Measurements from ENCODE around the gene TEX11.
"Not testable (repeated sequence)": the region's sequence is repeated elsewhere in the genome, so short reads cannot be mapped to it uniquely, and the experiment has no call there.

Gene TEX11

DNA sequence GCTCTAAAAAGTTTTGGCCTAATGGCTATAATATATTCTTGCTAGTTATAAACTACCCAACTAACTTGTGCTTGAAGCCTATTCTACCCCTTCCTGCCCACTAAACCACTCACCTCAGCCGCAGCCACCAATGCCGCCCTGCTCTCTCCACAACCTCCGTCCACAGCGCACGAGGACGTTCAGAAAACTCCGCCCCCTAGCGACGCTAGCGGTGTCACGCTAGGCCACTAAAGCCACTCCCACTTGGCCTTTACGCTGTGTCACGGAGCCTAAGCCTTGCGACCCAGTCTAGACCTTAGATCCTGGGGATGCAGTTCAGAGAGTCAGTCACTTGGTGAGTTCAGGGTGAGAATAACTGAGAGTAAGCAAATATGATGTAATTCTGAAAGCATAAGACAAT, at the start of gene TEX11:
Gene TEX11, minus strand, starts transcription at position 171 of the 400 bp plus-strand sequence. CDS start 922 bp downstream, outside the sequence.
- no peak for DNase-seq (ENCODE audit: extremely low read depth in 1 of 2, low read depth in 1 of 2)

DNA sequence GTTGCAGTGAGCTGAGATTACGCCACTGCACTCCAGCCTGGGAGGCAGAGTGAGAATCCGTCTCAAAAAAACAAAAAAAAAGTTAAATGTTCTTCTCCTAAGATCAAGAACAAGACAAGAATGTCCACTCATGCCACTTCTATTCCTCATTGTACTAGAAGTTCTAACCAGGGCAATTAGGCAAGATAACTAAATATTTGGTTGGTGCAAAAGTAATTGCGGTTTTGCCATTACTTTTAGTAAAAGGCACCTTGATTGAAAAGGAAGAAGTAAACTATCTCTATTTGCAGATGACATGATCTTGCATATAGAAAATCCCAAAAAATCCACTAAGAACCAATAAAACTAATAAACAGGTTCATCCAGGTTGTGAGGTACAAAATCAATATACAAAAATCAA, 46.4 kb upstream of the TEX11 start:
- DNase-seq (ENCODE audit: extremely low read depth in 1 of 2, low read depth in 1 of 2), result no peak

DNA sequence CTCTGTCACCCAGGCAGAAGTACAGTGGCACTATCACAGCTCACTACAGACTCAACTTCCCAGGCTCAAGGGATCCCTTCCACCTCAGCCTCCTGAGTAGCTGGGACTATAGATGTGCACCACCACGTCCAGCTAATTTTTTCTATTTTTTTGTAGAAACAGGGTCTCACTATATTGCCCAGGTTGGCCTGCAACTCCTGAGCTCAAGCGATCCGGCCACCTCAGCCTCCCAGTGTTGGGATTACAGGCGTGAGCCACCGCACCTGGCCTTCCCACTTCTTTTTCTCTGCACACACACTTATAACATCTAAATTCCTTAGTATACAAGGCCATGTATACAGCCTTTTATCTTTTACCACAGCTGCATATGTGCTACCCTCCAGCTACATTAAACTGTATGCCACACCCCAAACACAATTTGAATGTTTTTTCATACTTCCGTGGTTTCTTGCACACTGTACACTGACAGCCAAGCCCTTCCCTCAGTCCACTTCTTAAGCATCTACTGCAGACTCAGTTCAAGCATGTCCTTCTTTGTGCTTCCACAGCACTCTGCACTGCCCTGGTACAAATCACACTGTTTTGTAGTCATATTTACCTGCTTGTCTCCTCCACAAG, 15.9 kb upstream of the TEX11 start:
- no peak for DNase-seq (ENCODE audit: extremely low read depth in 1 of 2, low read depth in 1 of 2)

DNA sequence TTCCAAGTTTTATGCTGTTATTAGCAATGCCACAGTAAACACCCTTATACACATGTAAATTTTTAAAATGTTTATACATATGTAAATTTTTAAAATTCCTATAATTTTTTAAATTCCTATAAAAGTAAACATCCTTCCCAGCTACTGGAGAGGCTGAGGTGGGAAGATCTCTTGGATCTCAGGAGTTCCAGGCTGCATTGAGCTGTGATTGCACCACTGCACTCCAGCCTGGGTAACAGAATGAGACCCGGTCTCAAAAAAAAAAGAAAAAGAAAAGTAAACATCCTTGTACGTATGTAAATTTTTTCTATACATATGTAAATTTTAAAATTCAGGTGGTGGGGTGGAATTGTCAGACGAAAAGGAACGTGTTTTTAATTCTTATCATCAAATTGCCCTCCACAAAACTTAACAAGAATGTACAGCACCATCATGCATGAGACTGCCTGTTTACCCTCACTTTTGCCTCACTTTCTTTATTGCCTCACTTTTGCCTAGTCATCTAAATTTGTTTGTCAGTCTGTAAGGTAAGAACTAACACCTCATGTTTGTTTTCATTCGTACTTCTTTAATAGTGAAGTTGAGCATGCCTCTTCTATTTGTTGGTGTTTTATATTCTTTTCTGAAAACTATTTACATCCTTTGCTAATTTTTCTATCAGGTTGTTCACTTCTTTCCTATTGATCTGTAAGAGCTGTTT, 14.4 kb upstream of the TEX11 start:
- DNase-seq (ENCODE audit: extremely low read depth in 1 of 2, low read depth in 1 of 2), result no peak

DNA sequence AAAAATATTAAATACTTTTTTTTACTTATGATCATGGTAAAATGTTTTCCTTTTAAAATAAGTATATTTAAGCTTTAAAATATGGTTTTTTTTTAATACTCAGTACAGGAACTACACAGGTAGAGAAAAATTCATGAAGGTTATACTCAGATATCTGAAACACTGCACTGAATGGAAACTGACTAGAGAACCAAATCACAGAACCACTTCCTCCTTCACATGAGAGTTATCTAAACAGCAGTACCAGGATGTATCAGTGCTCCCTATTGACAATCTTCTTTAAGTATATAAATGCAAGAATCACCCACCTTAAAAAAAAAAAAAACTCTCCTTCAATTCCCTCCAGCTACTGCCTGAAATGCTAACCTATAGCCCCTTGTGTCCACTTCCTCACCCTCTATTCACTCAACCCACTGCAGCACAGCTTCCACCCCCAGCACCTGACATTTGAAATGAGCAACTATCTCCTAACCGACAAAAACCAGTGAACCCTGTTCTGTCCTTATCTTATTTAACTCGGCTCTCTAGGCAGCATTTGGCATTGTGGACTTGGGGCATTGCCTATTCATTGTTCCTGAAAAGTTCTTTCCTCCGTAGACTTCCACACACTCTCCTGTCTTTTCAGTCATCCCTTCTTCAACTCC, 13.3 kb upstream of the TEX11 start:
- DNase-seq (ENCODE audit: extremely low read depth in 1 of 2, low read depth in 1 of 2), result no peak

DNA sequence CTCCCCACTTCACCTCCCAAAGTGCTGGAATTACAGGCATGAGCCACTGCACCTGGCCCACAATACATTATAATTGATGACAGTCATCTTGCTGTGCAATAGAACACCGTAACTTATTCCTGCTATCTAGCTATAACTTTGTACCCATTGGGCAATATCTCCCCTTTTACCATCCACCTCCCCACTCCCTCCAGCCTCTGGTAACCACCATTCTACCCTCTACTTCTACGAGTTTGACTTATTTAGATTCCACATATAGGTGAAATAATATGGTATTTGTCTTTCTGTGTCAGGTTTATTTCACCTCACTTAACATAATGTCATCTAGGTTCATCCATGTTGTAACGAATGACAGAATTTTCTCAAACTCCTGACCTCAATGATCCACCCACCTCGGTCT, 8.2 kb upstream of the TEX11 start:
- no peak for DNase-seq (ENCODE audit: extremely low read depth in 1 of 2, low read depth in 1 of 2)

DNA sequence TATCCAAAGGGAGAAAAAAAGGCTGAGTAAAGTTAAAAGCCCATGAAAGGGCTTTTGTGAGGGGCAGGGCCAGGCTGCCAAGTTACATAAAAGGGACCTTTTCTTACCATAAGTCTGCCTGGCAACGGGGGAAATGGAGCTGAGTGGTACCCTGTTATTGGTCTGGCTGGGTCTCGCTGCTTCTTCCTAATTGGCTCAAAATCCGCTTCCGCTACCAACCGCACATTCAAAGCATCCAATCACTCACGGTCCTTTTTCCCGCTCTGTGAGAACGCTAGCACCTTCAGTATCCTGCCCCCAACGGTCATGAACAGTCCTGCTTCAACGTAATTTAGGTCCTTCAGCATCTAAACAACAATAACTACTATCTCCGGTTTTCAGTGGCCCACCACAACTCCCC, 611 bp downstream of the TEX11 start:
- DNase-seq (ENCODE audit: extremely low read depth in 1 of 2, low read depth in 1 of 2), result no peak

DNA sequence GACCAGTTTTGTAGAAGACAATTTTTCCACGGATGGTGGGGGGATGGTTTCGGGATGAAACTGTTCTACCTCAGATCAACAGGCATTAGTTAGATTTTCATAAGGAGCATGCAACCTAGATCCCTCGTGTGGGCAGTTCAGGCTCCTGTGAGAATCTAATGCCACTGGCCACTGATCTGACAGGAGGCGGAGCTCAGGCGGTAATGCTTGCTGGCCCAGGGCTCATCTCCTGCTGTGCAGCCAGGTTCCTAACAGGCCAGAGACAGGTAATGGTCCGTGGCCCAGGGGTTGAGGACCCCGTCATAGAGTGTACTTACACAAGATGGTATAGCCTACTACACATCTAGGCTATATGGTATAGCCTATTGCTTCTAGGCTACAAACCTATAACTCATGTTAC, 7.0 kb downstream of the TEX11 start:
- no peak for DNase-seq (ENCODE audit: extremely low read depth in 1 of 2, low read depth in 1 of 2)

DNA sequence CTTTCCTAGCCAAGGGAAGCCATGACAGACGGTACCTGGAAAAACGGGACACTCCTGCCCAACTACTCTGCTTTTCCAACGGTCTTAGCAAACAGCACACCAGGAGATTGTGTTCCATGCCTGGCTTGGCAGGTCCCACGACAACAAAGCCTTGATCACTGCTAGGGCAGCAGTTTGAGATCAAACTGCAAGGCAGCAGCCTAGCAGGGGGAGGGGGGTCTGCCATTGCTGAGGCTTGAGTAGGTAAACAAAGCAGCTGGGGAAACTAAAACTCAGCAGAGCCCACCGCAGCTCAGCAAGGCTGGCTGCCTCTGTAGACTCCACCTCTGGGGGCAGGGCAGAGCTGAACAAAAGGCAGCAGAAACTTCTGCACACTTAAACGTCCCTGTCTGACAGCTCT, 18.1 kb downstream of the TEX11 start:
- DNase-seq (ENCODE audit: extremely low read depth in 1 of 2, low read depth in 1 of 2), result not testable (repeated sequence)

DNA sequence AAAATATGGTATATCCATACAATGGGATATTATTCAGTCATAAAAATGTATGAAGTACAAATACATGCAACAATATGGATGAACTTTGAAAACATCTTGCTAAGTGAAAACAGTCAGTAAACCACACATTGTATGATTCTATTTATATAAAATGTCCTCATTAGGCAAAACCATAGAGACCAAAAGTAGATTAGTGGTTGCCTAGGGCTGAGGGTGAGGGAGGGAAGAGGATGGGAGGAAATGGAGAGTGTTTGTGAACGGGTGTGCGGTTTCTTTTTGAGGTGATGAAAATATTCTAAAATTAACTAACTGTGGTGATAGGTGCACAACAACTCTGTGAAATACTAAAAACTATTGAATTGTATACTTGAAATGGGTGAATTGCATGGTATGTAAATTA, 29.6 kb downstream of the TEX11 start:
- no peak for DNase-seq (ENCODE audit: extremely low read depth in 1 of 2, low read depth in 1 of 2)

DNA sequence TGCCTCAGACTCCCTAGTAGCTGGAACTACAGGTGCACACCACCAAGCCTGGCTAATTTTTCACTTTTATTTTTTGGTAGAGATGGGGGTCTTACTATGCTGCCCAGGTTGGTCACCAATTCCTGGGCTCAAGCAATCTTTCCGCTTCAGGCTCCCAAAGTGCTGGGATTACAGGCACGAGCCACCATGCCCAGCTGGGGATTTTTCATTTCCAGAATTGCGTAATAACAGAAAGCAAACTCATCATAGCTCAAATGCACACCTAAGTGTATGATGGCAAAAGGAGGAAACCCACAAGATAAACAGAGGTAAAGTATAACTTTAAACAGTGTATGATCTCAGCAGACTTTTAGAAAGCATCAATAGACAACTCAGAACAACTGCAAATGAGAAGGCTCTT, 56.2 kb downstream of the TEX11 start:
- no peak for DNase-seq (ENCODE audit: extremely low read depth in 1 of 2, low read depth in 1 of 2)

DNA sequence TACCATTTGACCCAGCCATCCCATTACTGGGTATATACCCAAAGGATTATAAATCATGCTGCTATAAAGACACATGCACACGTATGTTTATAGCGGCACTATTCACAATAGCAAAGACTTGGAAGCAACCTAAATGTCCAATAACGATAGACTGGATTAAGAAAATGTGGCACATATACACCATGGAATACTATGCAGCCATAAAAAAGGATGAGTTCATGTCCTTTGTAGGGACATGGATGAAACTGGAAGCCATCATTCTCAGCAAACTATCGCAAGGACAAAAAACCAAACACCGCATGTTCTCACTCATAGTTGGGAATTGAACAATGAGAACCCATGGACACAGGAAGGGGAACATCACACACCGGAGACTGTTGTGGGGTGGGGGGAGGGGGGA, 64.4 kb downstream of the TEX11 start:
- not testable (repeated sequence) for DNase-seq (ENCODE audit: extremely low read depth in 1 of 2, low read depth in 1 of 2)

DNA sequence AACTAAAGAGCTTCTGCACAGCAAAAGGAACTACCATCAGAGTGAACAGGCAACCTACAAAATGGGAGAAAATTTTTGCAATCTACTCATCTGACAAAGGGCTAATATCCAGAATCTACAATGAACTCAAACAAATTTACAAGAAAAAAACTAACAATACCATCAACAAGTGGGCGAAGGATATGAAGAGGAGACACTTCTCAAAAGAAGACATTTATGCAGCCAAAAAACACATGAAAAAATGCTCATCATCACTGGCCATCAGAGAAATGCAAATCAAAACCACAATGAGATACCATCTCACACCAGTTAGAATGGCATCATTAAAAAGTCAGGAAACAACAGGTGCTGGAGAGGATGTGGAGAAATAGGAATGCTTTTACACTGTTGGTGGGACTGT, 64.9 kb downstream of the TEX11 start:
- DNase-seq (ENCODE audit: extremely low read depth in 1 of 2, low read depth in 1 of 2), result not testable (repeated sequence)

DNA sequence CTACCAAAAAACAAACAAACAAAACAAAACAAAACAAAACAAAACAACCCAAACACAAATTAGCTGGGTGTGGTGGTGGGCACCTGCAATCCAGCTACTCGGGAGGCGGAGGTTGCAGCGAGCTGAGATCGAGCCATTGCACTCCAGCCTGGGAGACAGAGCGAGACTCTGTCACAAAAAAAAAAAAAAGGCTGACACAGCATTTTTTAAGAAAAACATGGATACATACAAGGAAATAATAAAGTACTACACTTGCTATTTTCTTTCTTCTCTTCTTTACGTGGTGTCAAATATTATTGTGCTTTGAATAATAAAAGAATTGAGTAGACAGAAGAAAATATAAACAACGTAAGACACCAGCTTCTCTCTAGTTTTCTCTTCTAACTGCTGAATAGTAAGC, 73.9 kb downstream of the TEX11 start:
- DNase-seq (ENCODE audit: extremely low read depth in 1 of 2, low read depth in 1 of 2), result no peak

DNA sequence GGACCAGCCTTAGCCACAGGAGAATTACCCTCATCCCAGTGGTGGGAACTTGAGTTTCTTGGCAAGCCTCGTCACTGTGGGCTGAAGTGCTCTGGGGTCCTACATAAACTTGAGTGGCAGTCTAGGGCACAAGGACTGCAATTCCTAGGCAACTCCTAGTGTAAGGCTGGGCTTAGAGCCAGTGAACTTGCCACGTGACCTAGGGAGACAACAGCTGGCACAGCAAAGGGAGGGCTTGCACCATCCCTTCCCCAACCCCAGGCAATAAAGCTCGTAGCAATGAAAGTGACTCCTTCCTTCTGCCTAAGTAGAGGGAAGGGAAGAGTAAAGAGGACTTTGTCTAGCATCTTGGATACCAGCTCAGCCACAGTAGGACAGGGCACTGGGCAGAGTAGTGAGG, 81.8 kb downstream of the TEX11 start:
- DNase-seq (ENCODE audit: extremely low read depth in 1 of 2, low read depth in 1 of 2), result no peak

DNA sequence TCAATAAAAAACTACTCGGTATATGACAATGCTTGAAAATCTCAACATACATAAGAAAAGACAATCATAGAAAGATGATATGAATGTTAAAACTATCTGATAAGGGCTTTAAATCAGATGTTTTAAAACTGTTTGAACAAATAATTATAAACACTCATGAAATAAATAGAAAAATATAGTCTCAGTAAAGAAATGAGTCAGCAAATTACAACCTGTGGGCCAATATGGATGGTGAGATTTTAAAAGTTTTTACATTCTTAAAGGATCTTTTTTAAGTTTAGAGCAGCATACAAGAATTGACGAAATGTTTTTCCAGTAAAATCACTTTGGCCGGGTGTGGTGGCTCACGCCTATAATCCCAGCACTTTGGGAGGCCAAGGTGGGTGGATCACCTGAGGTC, 83.1 kb downstream of the TEX11 start:
- DNase-seq (ENCODE audit: extremely low read depth in 1 of 2, low read depth in 1 of 2), result no peak

DNA sequence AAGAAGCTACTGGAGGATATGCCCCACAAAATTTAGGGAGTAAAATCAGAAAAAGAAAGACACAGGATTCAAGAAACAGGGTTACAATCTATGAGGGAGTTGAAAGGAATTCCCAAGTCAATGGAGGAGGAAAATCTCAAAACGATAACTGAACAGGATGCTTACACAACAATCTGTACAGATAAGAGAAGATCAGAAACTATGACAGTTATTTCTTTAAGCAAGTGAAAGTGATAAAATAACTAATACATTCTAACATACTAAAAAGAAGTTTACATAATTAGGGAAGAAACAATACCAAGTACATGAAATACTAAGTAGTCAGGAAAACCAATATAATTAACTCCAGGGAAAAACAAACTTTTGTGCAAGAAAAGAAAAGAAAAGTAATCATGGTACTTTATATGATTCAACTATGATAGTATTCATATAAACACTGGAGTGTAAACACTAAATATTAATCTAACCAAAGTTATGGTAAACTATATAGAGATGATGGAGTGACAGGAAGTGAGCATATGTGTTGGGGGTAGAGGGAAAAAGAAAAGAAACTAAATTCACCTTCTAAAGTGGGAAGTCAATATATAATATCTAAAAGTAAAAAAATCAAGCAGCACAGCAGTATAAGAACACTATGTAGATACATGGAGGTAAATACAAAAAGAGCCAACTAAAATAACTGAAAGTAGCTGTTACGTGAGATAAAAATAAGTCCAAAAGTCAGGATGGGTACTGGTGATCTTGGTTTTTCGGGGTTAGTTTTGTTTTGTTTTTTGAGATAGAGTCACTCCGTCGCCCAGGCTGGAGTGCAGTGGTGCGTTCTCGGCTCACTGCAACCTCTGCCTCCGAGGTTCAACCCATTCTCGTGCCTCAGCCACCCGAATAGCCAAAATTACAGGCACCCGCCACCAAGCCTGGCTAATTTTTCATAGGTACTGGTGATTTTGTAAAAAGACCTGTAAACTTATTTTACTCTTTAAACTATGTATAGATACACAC, 99.3 kb downstream of the TEX11 start:
- DNase-seq (ENCODE audit: extremely low read depth in 1 of 2, low read depth in 1 of 2), result no peak

DNA sequence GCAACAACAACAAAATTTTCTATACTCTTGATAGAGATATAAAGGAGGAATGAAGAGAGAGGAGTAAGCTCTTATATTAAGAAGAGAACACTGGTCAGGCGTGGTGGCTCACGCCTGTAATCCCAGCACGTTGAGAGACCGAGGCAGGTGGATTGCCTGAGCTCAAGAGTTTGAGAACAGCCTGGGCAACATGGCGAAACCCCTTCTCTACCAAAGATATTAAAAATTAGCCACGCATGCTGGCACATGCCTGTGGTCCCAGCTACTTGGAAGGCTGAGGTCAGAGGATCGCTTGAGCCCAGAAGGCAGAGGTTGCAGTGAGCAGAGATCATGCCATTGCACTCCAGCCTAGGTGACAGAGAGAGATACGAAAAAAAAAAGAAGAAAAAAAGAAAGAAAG, 102.4 kb downstream of the TEX11 start:
- DNase-seq (ENCODE audit: extremely low read depth in 1 of 2, low read depth in 1 of 2), result no peak

DNA sequence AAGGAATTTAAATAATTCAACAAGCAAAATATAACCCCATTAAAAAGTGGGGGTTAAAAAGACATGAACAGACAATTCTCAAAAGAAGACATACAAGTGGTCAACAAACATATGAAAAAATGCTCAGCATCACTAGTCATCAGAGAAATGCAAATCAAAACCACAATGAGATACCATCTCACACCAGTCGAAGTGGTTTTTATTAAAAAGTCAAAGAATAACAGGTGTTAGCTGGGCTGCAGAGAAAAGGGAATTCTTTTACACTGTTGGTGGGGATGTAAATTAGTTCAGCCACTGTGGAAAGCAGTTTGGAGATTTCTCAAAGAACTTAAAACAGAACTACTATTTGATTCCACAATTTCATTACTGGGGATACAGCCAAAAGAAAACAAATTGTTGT, 111.8 kb downstream of the TEX11 start:
- not testable (repeated sequence) for DNase-seq (ENCODE audit: extremely low read depth in 1 of 2, low read depth in 1 of 2)

DNA sequence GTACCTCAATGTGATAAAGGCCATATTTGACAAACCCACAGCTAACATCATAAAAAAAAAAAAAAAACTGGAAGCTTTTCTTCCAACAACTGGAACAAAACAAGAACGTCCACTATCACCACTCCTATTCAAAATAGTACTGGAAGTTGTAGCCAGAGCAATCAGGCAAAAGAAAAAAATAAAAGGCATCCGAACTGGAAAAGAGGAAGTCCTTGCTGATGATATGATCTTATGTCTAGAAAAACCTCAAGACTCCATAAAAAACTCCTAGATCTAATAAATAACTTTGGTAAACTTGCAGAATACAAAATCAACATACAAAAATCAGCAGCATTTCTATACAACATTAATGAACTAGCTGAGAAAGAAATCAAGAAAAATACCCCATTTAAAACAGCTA, 134.3 kb downstream of the TEX11 start:
- DNase-seq (ENCODE audit: extremely low read depth in 1 of 2, low read depth in 1 of 2), result no peak

DNA sequence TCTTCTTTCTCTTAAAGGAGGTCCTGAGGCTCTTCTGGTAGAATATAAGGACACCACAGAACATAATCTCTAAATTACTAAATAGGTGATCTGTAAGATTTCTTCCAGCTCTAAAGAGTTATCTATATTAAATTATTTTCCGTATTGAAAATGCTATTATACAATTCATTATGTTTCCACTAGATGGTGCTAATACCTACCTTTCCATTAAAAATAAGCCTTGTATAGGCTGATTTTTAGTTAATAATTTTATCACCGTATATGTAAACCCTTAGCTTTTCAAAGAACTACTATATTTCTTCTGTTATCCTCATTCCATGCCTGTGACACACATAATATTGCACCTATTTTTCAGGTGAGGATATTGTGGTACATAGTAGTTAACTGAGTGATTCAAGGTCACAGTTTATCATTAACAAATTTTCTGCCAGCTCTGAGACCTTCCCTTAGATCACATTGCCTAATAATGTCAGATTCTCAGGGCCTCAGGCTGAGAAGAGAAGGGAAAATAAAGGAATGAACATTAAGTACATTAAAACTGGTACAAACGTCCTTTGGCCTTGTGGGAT, 138.8 kb downstream of the TEX11 start:
- no peak for DNase-seq (ENCODE audit: extremely low read depth in 1 of 2, low read depth in 1 of 2)

All from stimulated activated CD8-positive, alpha-beta memory T cell treated with anti-CD3 and anti-CD28 coated beads, Interleukin-7, amount 100 ng/mL, for 48 hours (primary cell).